ENCODE data around the gene ARHGAP9. TPM values are rescaled to one million over a fixed set of nuclear protein-coding genes. Genes with fewer than 3 reads are reported as not detected.
A peak's percentile ranks its signal among the peaks of the same experiment; 100 is the strongest.

Gene ARHGAP9
- total and polyA plus RNA-seq, 2 of the 8 experiments (the other 6 are each of a cell fraction or from before 2014, with no cell fraction given), result 3.2 to 6.0 TPM

DNA sequence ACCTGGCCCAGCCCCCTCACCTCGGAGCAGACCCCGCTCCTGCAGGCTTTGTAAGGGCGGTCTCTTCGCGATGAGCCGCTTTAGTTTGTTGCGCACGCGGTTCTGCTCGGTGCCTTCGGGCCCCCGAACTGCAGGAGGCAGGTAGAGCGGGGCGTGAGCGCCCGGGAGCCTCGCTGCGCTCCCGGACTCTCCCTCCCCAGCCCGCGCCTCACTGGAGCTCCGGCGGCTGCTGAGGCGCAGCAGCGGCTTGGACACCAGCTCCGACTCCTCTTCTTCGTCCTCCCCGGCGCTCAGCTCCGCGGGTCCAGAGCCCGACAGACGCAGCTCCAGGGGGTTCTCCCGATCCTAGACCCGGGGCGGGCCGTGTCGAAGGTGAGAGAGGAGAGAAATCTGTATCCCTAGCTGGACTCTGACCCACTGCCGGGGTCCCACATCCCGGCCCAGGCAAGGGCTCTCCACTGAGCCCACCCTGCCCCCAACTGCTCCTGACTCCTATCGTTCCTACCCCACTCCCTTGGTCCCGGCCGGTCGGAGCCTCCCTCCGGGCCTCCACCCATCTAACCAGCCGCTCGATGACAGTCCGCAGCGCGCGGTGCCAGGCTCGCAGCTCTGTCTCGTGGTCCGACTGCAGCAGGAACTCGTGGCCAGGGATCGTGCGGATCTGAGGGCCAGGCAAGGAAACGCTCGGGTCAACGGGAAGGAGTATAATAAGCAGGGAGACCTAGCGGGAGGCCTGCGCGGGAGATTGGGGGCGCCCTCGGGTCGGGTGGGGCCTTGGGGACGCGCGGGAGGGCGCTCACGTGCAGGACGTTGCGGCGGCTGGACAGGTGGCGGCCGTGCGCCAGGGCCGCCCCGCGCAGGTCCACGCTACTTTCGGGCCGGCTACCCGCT, 4.2 kb downstream of the ARHGAP9 start:
- H2AFZ ChIP-seq (ENCODE audit: low read length), result peak overlapping the region; percentile 65; the same call in 1 of the 2 replicates
- H3K14ac ChIP-seq (ENCODE audit: insufficient read length), result no peak overlapping the region
- WGBS, 2 experiments (ENCODE audit: extremely low coverage in 1 of 2, insufficient coverage in 1 of 2, insufficient read length in 1 of 2, insufficient replicate concordance in 2 of 2, low coverage in 1 of 2, low lambda C conversion rate in 2 of 2, missing lambda C conversion rate in 1 of 2), result 2% methylated on average over 72 of the region's 84 CpGs; no CpG with 5 or more reads in 1 of the 2 experiments
- H3K27me3 ChIP-seq (replicated peaks in 1 of 4; ENCODE audit: control insufficient read depth in 3 of 4, extremely low read depth in 1 of 4, insufficient read depth in 3 of 4, low read length in 3 of 4), result peaks cover 20 to 49% (median 42%) of the 10 kb centered on the region in 4 experiments
- 0 out of 2 replicates have a peak overlapping the region, but pooled peaks have one; percentile 80 for H2BK12ac ChIP-seq (ENCODE audit: low read depth, low read length)
- no peaks in the 10 kb centered on the region for H3K79me1 ChIP-seq (ENCODE audit: low read depth, low read length)
- peak overlapping the region; percentile 22 to 59 (median 50) for H3K4me3 ChIP-seq (ENCODE audit: extremely low read depth in 1 of 4, insufficient read depth in 2 of 4, low read depth in 3 of 4, low read length in 4 of 4)
- H3K56ac ChIP-seq (replicated peaks; ENCODE audit: insufficient read length, low read depth, low read length), result no peak overlapping the region
- H2BK20ac ChIP-seq (ENCODE audit: low read length), result no peak overlapping the region
- H4K8ac ChIP-seq (ENCODE audit: extremely low read depth, insufficient read depth, low read length), result peak overlapping the region; percentile 73
- DNase-seq (ENCODE audit: low read depth in 1 of 2, low spot score in 2 of 2) (peak in 1 of 2 experiments; percentile 67), FAIRE-seq (no peak)
- CTCF ChIA-PET (ENCODE audit: partially characterized antibody), result interaction anchor here (0.6 to 25.1 kb wide), 13 partner anchors 11 to 264 kb away, joined by 3 to 441 read pairs (median 3); partner anchors contain the start of genes GLI1, INHBE, MARS1 and STAC3
- H3K9me3 ChIP-seq (ENCODE audit: insufficient read depth in 2 of 2, low read depth in 1 of 2, low read length in 1 of 2), result no peaks in the 10 kb centered on the region
- H2BK5ac ChIP-seq (ENCODE audit: low read depth, low read length), result no peak overlapping the region
- peak overlapping the region; percentile 78 for H3K18ac ChIP-seq (ENCODE audit: extremely low read depth, low read length)
- no peak overlapping the region for H2BK15ac ChIP-seq (ENCODE audit: low read length)
- H4K20me1 ChIP-seq (replicated peaks in 1 of 2; ENCODE audit: control insufficient read depth in 1 of 2, insufficient read depth in 2 of 2, low read length in 2 of 2), result peaks cover 0 to 4% of the 10 kb centered on the region in 2 experiments
- H3K79me2 ChIP-seq (ENCODE audit: control insufficient read depth in 1 of 2, insufficient read depth in 2 of 2, low read length in 2 of 2), result no peaks in the 10 kb centered on the region
- H3K23ac ChIP-seq (ENCODE audit: insufficient read length), result no peak overlapping the region
- no peak overlapping the region for H3K27ac ChIP-seq (ENCODE audit: low read depth, low read length)
- peaks cover 0 to 25% (median 11%) of the 10 kb centered on the region in 4 experiments; a peak in 6 of 7 replicates for H3K4me1 ChIP-seq (replicated peaks in 1 of 4; ENCODE audit: control insufficient read depth in 3 of 4, insufficient read depth in 4 of 4, low read length in 3 of 4)
- peaks cover 8% of the 10 kb centered on the region; the same call in 1 of the 2 replicates for H3K23me2 ChIP-seq (ENCODE audit: low read depth, low read length)
- no peak overlapping the region for H2BK120ac ChIP-seq (replicated peaks; ENCODE audit: low read depth, low read length)
- peak overlapping the region; percentile 15 for H4K91ac ChIP-seq (replicated peaks; ENCODE audit: insufficient read length, low read length)
- H4K5ac ChIP-seq (ENCODE audit: insufficient read length, low read depth, low read length), result no peak overlapping the region
- no peak overlapping the region for H3K9ac ChIP-seq (replicated peaks in 1 of 4; ENCODE audit: extremely low read depth in 1 of 4, low read depth in 3 of 4, low read length in 3 of 4)
- peak overlapping the region; percentile 61 for H3K4ac ChIP-seq (replicated peaks; ENCODE audit: insufficient read length, low read depth, low read length)
- no peak overlapping the region for H2AK5ac ChIP-seq (ENCODE audit: low read depth, low read length)
- H3K4me2 ChIP-seq (ENCODE audit: insufficient read depth in 1 of 2, low read depth in 2 of 2, low read length in 2 of 2), result peak overlapping the region; percentile 88 to 97
- no peaks in the 10 kb centered on the region; a peak in 1 of 8 replicates for H3K36me3 ChIP-seq (ENCODE audit: control insufficient read depth in 2 of 4, insufficient read depth in 4 of 4, low read length in 3 of 4)
- POLR2A ChIA-PET (ENCODE audit: partially characterized antibody), result interaction anchor here (0.6 to 1.8 kb wide), 4 partner anchors 51 to 244 kb away, joined by 3 to 4 read pairs (median 4); no protein-coding TSS in a partner anchor
- TF ChIP-seq CBX5 (IDR thresholded peaks at IDR 0.05; ENCODE audit: low read depth, low read length), result no peak
- TF ChIP-seq ASH2L (IDR thresholded peaks at IDR 0.05; ENCODE audit: low read length), result peak; percentile 59
- no peak for TF ChIP-seq CBX8 (IDR thresholded peaks at IDR 0.05; ENCODE audit: borderline replicate concordance, low read depth, low read length)
- TF ChIP-seq, protein P1, sequence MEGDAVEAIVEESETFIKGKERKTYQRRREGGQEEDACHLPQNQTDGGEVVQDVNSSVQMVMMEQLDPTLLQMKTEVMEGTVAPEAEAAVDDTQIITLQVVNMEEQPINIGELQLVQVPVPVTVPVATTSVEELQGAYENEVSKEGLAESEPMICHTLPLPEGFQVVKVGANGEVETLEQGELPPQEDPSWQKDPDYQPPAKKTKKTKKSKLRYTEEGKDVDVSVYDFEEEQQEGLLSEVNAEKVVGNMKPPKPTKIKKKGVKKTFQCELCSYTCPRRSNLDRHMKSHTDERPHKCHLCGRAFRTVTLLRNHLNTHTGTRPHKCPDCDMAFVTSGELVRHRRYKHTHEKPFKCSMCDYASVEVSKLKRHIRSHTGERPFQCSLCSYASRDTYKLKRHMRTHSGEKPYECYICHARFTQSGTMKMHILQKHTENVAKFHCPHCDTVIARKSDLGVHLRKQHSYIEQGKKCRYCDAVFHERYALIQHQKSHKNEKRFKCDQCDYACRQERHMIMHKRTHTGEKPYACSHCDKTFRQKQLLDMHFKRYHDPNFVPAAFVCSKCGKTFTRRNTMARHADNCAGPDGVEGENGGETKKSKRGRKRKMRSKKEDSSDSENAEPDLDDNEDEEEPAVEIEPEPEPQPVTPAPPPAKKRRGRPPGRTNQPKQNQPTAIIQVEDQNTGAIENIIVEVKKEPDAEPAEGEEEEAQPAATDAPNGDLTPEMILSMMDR (IDR thresholded peaks at IDR 0.05; ENCODE audit: control extremely low read depth in 1 of 3, insufficient read depth in 1 of 3, low read depth in 1 of 3, low read length in 3 of 3), result 0 out of 4 replicates have a peak, but pooled peaks of 1 of the 3 experiments have one; percentile 4
- no peak for TF ChIP-seq BRCA1 (IDR thresholded peaks at IDR 0.05; ENCODE audit: low read depth, low read length)
- no peak for TF ChIP-seq ZNF274 (IDR thresholded peaks at IDR 0.05; ENCODE audit: borderline replicate concordance, extremely low read depth, low read length)
- TF ChIP-seq SP1 (IDR thresholded peaks at IDR 0.05; ENCODE audit: low read depth, low read length), result no peak
- TF ChIP-seq POU5F1 (IDR thresholded peaks at IDR 0.05; ENCODE audit: low read depth, low read length), result no peak

Measured in H1 (cell line).